MM.1S (cell line): ENCODE data around the gene SEMA3A.

ENCODE experiments used
- EZH2 ChIP-seq: fragments of 300-600 bp; sonication (generic); optimal IDR thresholded peaks from 2 replicates; pipeline ENCODE3; 2017; ENCODE audit warnings: low read depth, mild to moderate bottlenecking, antibody characterized with exemption, low read length, mixed read lengths
- TF ChIP-seq, protein P1 (sequence below): fragments of 300-600 bp; sonication (generic); IDR thresholded peaks from 2 replicates; pipeline ENCODE4 v1.5.1; 2016; ENCODE audit warnings: antibody characterized with exemption, low read length, mixed read lengths

DNA sequence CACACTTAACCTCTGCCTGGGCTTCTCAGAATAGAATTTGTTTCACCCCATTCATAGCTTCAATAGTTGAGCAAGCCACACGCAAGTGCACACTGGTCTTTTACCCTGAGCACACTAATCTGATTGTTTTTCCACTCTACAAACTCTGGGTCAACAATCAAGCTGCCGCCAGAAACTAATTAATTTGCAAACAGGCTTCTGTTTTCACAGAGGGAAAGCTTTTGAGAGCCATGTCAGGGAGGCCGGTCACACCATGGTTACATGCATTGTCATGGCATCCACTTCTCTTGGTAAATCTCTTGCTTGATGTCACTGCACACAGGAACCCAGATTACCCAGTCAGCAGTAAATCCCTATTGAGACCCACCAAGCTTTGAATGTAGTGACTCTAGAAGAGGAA lies 154.2 kb downstream of the SEMA3A start:
- TF ChIP-seq, protein P1, sequence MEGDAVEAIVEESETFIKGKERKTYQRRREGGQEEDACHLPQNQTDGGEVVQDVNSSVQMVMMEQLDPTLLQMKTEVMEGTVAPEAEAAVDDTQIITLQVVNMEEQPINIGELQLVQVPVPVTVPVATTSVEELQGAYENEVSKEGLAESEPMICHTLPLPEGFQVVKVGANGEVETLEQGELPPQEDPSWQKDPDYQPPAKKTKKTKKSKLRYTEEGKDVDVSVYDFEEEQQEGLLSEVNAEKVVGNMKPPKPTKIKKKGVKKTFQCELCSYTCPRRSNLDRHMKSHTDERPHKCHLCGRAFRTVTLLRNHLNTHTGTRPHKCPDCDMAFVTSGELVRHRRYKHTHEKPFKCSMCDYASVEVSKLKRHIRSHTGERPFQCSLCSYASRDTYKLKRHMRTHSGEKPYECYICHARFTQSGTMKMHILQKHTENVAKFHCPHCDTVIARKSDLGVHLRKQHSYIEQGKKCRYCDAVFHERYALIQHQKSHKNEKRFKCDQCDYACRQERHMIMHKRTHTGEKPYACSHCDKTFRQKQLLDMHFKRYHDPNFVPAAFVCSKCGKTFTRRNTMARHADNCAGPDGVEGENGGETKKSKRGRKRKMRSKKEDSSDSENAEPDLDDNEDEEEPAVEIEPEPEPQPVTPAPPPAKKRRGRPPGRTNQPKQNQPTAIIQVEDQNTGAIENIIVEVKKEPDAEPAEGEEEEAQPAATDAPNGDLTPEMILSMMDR = no peak
- TF ChIP-seq EZH2 = no peak
